LNCaP clone FGC (cell line): ENCODE measurements around the gene PDGFD.
A peak's percentile ranks its signal among the peaks of the same experiment; 100 is the strongest.

Experiments used
- DNase-seq: peaks from one replicate; pipeline ENCODE4 v3.0.0-alpha.2; 2011; ENCODE audit warnings: low read depth
- H3K4me3 ChIP-seq: 2 replicates; pipeline ENCODE4 v1.5.1; 2011; ENCODE audit warnings: mild to moderate bottlenecking, low read depth, low read length, control low read depth
- TF ChIP-seq, protein P1 (sequence below): IDR thresholded peaks from 2 replicates; pipeline ENCODE4 v1.5.1; 2012; ENCODE audit warnings: mild to moderate bottlenecking; ENCODE audit not compliant: control insufficient read depth, insufficient read depth; ENCODE audit errors: extremely low read depth

Gene PDGFD

DNA sequence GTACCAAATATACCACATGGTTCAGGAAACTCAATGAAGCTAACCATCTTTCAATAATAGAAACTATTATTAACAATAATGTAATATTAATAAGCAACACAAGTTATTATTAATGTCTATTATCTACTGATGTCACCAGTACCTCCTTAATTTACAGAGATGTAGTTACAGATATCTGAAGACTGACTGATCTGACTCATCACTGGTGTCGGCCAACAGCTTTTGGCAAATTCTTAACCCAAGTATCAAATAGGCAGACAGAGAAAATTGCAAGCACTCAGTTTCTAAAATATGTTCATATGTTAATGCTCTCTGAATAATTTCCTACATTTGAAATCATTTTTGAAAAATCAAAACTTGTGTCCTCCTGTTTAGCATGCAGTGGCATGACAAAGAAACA lies 227.9 kb downstream of the PDGFD start:
- no peak for DNase-seq
- TF ChIP-seq, protein P1, sequence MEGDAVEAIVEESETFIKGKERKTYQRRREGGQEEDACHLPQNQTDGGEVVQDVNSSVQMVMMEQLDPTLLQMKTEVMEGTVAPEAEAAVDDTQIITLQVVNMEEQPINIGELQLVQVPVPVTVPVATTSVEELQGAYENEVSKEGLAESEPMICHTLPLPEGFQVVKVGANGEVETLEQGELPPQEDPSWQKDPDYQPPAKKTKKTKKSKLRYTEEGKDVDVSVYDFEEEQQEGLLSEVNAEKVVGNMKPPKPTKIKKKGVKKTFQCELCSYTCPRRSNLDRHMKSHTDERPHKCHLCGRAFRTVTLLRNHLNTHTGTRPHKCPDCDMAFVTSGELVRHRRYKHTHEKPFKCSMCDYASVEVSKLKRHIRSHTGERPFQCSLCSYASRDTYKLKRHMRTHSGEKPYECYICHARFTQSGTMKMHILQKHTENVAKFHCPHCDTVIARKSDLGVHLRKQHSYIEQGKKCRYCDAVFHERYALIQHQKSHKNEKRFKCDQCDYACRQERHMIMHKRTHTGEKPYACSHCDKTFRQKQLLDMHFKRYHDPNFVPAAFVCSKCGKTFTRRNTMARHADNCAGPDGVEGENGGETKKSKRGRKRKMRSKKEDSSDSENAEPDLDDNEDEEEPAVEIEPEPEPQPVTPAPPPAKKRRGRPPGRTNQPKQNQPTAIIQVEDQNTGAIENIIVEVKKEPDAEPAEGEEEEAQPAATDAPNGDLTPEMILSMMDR: no peak
- H3K4me3 ChIP-seq: no peak overlapping the region

DNA sequence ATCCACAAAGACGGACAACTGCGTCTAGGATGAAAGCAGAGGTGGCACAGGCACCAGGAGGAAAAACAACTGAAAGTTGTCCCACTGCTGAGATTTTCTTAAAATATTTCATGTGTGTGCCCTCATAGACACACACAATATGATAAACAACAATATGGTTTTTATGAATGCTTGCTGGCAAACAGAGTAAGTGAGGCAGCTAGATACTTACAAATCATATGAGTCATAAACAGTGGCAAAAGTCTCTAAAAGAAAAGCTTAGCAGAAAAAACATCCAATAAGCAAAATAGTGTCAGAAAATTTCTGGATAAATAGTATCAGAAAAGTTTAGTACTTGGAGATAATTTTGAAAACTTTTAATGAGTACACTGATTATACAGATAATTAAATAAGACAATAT lies 228.7 kb downstream of the PDGFD start:
- TF ChIP-seq, protein P1: no peak
- H3K4me3 ChIP-seq: no peak overlapping the region
- DNase-seq: no peak

DNA sequence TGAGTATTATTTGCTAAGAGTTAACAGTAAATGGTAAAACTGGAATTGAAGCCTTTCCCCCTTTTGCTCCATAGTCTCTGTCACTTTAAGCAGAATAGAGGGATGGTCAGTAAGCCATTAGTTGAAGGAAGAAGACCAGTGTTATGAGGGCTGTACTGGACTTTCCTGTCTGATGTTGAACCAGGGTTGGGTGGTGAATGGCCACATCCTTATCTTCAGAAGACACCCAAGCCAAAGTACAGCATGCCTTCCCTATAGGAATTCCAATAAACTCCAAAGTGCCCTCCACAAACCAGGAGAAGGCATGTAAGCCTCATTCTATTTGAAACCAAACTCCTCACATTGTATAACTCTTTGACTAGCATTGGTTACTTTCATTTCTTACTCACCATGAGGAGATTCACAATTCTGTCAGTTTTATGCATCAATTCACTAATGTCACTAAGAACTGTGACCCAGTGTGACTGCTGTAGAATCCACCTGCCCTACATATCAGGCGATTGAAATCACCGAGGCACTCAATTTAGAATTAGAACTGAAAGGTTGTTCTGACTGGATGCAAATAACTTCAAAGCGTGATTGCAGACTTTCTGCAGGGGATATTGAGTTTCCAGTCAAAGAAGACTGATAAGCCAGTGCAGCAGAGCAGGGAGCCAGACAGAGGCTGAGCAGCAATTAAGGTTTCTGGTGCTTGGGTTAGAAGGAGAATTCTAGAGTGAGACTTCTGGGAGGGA lies 234.6 kb downstream of the PDGFD start:
- no peak for DNase-seq
- H3K4me3 ChIP-seq: no peak overlapping the region
- TF ChIP-seq, protein P1: no peak

DNA sequence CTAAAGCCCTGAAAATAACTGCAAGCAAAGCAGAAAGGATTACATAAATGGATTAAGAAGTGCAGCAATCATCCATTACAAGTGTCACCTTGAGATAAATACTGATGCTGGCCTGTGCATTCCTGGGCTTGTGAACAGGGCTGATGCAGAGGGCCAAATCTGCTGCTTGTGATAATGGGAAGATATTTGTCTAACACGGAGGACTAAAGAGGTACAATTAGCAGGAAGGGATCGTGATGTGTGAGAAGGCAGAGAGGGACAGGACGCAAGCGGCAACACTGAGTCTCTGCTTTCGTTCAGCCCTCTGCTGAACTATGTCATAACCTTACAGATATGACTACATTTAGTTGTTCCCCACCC lies 235.2 kb downstream of the PDGFD start:
- no peak overlapping the region for H3K4me3 ChIP-seq
- TF ChIP-seq, protein P1: no peak
- DNase-seq: no peak

DNA sequence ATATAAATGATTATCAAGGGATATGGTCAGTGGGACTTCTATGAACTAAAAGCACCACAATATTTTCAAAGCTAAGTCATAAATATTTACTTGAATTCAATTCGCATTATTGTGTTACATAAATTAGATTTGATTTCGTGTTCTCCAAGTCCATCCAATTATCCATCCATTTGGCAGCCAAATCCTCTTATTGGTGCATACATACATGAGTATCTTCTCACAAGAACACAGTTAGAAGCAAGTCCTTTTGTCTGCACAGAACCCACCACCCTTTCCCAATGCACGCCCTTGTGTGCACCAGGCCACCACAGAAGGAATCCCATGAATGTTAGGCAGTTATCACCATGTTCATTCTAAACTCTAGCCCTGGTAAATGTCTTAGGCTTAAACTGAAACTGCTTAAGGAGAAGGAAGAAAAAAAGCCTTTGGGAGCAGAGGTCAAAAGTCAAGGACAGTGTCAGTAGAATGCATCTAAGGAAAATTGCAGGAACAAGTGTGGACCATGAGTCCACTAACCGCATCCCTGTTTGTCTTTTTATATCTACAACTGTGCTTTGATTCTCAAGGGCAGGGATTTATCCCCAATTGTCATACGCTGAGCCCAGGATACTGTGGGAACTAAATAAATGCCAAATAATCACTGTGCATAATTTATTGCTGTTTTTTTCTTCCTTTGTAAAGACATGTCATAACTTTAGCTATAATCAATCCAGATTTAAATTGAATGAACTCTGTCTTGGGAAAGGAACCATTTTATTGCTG lies 235.7 kb downstream of the PDGFD start:
- H3K4me3 ChIP-seq: no peak overlapping the region
- no peak for DNase-seq
- TF ChIP-seq, protein P1: no peak

DNA sequence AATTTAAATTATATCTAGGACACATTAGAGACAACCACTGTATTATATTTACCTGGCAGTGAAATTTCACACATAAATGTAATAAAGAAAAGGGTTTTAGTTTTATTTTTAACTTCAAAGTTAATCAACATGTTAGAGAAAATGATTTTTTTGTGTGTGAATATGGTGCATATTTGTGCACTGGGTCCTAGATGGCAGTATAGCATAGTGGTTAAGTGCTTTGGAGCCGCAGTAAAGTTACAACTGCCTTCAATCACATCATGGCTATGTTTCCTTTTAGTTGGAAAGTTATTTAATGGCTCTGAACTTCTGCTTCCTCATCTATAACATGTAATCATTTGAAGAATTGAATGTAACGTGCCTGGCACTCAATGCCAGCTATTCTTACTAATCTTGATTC lies 236.4 kb downstream of the PDGFD start:
- H3K4me3 ChIP-seq: no peak overlapping the region
- TF ChIP-seq, protein P1: peak; percentile 53
- DNase-seq: no peak
